ENCODE results near the gene PKP3. TPM values are rescaled to one million over a fixed set of nuclear protein-coding genes. Genes with fewer than 3 reads are reported as not detected.
"Not testable (repeated sequence)": the region's sequence is repeated elsewhere in the genome, so short reads cannot be mapped to it uniquely, and the experiment has no call there.

Gene PKP3, protein sequence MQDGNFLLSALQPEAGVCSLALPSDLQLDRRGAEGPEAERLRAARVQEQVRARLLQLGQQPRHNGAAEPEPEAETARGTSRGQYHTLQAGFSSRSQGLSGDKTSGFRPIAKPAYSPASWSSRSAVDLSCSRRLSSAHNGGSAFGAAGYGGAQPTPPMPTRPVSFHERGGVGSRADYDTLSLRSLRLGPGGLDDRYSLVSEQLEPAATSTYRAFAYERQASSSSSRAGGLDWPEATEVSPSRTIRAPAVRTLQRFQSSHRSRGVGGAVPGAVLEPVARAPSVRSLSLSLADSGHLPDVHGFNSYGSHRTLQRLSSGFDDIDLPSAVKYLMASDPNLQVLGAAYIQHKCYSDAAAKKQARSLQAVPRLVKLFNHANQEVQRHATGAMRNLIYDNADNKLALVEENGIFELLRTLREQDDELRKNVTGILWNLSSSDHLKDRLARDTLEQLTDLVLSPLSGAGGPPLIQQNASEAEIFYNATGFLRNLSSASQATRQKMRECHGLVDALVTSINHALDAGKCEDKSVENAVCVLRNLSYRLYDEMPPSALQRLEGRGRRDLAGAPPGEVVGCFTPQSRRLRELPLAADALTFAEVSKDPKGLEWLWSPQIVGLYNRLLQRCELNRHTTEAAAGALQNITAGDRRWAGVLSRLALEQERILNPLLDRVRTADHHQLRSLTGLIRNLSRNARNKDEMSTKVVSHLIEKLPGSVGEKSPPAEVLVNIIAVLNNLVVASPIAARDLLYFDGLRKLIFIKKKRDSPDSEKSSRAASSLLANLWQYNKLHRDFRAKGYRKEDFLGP
- 1 to 10 TPM in 1 of 7 donors, under 1 TPM in 2, not detected in 4; 0.40 to 2.8 (median 0.59) TPM for total RNA-seq
- polyA plus RNA-seq = under 1 TPM; 0.09 to 0.48 (median 0.21) TPM
- long read RNA-seq, donor 1 = 0 reads
- long read RNA-seq, donor 2, partial matches to known transcripts = 0 of 1 reads
- long read RNA-seq, donor 2, other reads (novel, unspliced or antisense) = 0 of 1 reads

DNA sequence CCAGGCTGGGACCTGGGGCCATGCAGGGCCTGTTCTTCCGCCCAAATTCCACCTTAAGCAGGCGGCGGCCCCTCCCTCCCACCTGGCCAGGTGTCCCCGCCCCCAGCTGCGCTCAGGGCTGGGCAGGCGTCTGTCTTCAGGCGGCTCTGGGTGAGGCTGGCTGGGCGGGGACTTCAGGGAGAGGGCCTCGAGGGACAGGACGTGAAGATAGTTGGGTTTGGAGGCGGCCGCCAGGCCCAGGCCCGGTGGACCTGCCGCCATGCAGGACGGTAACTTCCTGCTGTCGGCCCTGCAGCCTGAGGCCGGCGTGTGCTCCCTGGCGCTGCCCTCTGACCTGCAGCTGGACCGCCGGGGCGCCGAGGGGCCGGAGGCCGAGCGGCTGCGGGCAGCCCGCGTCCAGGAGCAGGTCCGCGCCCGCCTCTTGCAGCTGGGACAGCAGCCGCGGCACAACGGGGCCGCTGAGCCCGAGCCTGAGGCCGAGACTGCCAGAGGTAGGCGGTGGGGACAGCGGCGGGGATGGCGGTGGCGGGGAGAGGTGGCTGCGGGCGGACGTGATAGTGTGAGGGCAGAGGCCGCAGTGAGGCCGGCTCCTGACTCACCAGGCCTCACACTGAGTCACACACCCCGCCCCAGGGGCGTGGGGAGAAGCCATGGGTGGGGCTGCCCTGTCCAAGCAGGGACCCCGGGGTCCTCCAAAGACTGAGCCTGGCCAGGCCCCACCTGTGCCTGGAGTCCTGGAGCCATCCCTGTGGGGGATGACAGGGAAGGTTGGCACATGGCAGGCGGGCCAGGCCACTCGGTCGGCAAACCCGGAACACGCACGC is at the start of gene PKP3:
Gene PKP3 (plus strand): TSS at position 176 of the 824 bp plus-strand sequence. CDS start 84 bp downstream, at position 260.
- TF ChIP-seq POLR2A (IDR thresholded peaks at IDR 0.05) = no peak
- TF ChIP-seq POLR2AphosphoS5 (IDR thresholded peaks at IDR 0.05) = no peak
- TF ChIP-seq, protein P1, sequence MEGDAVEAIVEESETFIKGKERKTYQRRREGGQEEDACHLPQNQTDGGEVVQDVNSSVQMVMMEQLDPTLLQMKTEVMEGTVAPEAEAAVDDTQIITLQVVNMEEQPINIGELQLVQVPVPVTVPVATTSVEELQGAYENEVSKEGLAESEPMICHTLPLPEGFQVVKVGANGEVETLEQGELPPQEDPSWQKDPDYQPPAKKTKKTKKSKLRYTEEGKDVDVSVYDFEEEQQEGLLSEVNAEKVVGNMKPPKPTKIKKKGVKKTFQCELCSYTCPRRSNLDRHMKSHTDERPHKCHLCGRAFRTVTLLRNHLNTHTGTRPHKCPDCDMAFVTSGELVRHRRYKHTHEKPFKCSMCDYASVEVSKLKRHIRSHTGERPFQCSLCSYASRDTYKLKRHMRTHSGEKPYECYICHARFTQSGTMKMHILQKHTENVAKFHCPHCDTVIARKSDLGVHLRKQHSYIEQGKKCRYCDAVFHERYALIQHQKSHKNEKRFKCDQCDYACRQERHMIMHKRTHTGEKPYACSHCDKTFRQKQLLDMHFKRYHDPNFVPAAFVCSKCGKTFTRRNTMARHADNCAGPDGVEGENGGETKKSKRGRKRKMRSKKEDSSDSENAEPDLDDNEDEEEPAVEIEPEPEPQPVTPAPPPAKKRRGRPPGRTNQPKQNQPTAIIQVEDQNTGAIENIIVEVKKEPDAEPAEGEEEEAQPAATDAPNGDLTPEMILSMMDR (IDR thresholded peaks at IDR 0.05 in 8 of 11, conservative IDR thresholded peaks at IDR 0.05 in 3 of 11) = no peak
- H3K36me3 ChIP-seq = no peaks in the 10 kb centered on the region
- WGBS, 5 donors = 60 to 87% (median 81%) methylated on average over 10 to 57 of the region's 57 CpGs
- peaks cover 0 to 59% (median 3%) of the 10 kb centered on the region in 7 donors for H3K27me3 ChIP-seq (replicated peaks in 1 of 7)
- intact Hi-C loops (cut with DNase I; ENCODE audit: low total_unique reads) = no loop called here
- peaks cover 0 to 17% (median 13%) of the 10 kb centered on the region in 6 donors for H3K4me1 ChIP-seq
- no peak within 1 kb of the TSS for H3K4me3 ChIP-seq
- no peak for DNase-seq
- no peaks in the 10 kb centered on the region for H3K9me3 ChIP-seq
- no peak within 1 kb of the TSS for H3K27ac ChIP-seq

- no peaks in the 10 kb centered on the region for H3K36me3 ChIP-seq
- no peak overlapping the region for H3K4me3 ChIP-seq
- WGBS, 5 donors = 92 to 94% (median 93%) methylated on average over 11 of the region's 11 CpGs
- TF ChIP-seq, protein P1 (IDR thresholded peaks at IDR 0.05 in 8 of 11, conservative IDR thresholded peaks at IDR 0.05 in 3 of 11) = no peak
- no peak for TF ChIP-seq POLR2A (IDR thresholded peaks at IDR 0.05)
- TF ChIP-seq POLR2AphosphoS5 (IDR thresholded peaks at IDR 0.05) = no peak
- intact Hi-C loops (cut with DNase I; ENCODE audit: low total_unique reads) = no loop called here
- H3K27ac ChIP-seq = no peak overlapping the region
- no peaks in the 10 kb centered on the region for H3K27me3 ChIP-seq (replicated peaks in 1 of 7)
- no peaks in the 10 kb centered on the region for H3K9me3 ChIP-seq
- DNase-seq = no peak
- peaks cover 0 to 37% (median 15%) of the 10 kb centered on the region in 6 donors for H3K4me1 ChIP-seq
These were observed 49.0 kb upstream of the PKP3 start for GRCh38 chr11:344836-345578.

DNA sequence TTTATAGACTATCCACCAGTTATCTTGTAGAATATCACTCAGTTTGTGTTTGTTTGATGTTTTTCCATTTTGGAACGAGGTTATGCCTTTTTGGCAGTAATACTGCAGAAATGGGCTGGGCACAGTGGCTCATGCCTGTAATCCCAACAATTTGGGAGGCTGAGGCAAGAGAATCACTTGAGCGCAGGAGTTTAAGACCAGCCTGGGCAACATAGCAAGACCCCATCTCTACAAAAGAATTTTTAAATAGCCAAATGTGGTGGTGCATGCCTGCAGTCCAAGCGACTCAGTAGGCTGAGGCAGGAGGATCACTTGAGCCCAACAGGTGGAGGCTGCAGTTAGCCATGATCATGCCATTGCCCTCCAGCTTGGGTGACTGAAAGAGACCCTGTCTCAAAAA is 47.5 kb upstream of the PKP3 start:
- H3K4me3 ChIP-seq = no peak overlapping the region
- intact Hi-C loops (cut with DNase I; ENCODE audit: low total_unique reads) = no loop called here
- no peaks in the 10 kb centered on the region for H3K9me3 ChIP-seq
- no peak overlapping the region for H3K27ac ChIP-seq
- no peaks in the 10 kb centered on the region for H3K27me3 ChIP-seq (replicated peaks in 1 of 7)
- WGBS, 5 donors = 87 to 99% (median 92%) methylated on average over 3 of the region's 3 CpGs
- DNase-seq = peak; percentile 15
- no peak for TF ChIP-seq POLR2AphosphoS5 (IDR thresholded peaks at IDR 0.05)
- TF ChIP-seq POLR2A (IDR thresholded peaks at IDR 0.05) = no peak
- TF ChIP-seq, protein P1 (IDR thresholded peaks at IDR 0.05 in 8 of 11, conservative IDR thresholded peaks at IDR 0.05 in 3 of 11) = no peak
- H3K4me1 ChIP-seq = peaks cover 0 to 38% (median 26%) of the 10 kb centered on the region in 6 donors
- H3K36me3 ChIP-seq = no peaks in the 10 kb centered on the region

- H3K27ac ChIP-seq; H3K9me3 ChIP-seq; intact Hi-C loops (cut with DNase I; ENCODE audit: low total_unique reads); H3K4me3 ChIP-seq; H3K27me3 ChIP-seq (replicated peaks in 1 of 7); H3K36me3 ChIP-seq: not testable (repeated sequence)
- H3K4me1 ChIP-seq = peaks cover 7 to 53% (median 35%) of the 10 kb centered on the region in 6 donors
- WGBS, 5 donors = 79 to 85% (median 82%) methylated on average over 8 of the region's 8 CpGs
- peak; percentile 37 for DNase-seq
These were observed 44.6 kb upstream of the PKP3 start for GRCh38 chr11:349270-349954.

GRCh38 chr11:350033-350722 is 43.8 kb upstream of the PKP3 start:
- H3K4me3 ChIP-seq = peak overlapping the region in 1 of 8 donors; percentile 2
- intact Hi-C loops (cut with DNase I; ENCODE audit: low total_unique reads); H3K9me3 ChIP-seq; H3K27me3 ChIP-seq (replicated peaks in 1 of 7); H3K36me3 ChIP-seq: not testable (repeated sequence)
- peaks cover 7 to 61% (median 41%) of the 10 kb centered on the region in 6 donors for H3K4me1 ChIP-seq
- 63 to 80% (median 72%) methylated on average over 12 to 16 of the region's 16 CpGs for WGBS, 5 donors
- H3K27ac ChIP-seq = peak overlapping the region in 7 of 8 donors; percentile 38 to 76 (median 68)
- DNase-seq = peak; percentile 12

Data from spleen (tissue), 13 donors.